ENCODE data around the gene GLUL.
A peak's percentile ranks its signal among the peaks of the same experiment; 100 is the strongest.
"Not testable (repeated sequence)": the region's sequence is repeated elsewhere in the genome, so short reads cannot be mapped to it uniquely, and the experiment has no call there.

The GLUL gene

DNA sequence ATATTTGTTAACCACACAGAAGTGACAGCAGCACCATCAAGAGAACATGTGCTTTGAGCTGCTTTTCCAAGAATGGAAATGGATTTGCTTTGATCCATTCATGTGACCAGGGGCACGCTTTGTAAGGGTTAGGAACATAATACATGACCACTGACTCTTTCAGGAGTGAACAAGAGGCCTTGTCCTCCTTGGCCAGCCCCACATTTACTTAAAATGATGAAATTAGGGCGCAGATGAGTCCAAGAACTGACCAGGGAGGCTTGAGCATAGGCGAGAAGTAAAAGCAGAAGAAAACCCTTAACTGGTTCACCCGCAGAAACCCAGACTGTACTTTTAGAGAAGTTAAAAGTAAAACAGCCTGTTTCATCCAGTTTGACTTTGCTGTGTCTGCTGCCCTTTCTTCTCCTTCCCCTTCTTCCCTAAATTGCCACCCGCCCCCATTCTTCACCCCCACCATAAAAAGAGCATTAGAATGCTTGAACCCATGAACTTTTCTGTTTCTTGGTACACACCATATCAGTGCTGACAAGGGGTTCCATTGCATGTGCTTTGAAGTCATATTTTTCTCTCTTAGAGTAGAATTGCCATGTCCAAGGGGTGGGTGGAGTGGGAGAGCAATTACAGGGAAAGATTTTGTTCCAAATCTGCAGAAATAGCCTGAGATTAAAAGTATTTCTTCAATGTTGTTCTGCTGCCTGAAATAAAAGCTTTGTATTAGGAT, 2.6 kb upstream of the GLUL start:
- DNase-seq (ENCODE audit: low spot score), result no peak

DNA sequence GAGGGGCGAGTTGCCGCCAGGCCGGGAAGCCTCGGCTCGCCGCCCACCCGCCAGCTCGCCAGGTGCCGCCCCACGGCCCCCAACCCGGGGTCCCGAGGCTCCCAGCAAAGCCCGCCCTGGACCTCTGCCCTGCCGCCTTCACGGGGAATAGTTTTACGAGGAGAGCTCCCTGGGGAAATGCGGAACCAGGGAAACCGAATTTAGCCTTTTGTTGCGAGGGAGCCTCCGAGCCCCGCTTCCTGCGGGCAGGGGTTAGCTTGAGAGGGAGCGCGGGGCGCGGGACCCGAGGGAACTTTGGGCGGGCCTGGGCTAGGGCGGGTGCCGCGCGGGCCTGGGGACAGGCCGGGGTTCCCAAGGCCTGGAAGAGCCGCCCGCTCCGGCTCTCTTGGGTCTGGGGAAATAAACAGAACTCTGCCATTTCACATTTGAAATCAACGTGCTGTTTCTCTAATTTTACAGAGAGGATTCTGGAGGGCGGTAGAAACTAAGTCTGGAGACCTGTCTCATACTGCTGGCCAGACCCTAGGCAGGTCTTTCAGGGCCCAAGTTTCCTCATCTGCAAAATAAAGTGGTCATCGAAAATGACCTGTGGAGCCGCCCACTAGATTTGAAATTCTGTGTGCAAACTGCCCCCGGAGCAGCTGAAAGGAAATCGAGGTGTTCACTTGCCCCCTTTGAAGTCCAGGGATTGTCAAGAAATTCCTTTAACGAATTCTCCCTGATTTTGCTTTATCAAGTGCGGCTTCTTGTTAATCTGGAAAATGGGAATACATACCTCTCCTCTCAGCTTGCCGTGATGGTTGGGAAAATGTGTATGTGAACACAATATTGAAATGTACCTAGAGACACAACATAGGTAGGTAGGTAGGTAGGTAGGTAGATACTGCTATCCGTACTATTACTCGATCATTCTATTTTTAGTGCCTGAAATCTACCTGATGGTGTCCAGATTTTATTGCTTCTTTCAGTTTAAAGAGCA, 749 bp upstream of the GLUL start:
- peak; percentile 15 for DNase-seq (ENCODE audit: low spot score)

- DNase-seq (ENCODE audit: low spot score), result no peak
These were observed 595 bp downstream of the GLUL start for GRCh38 chr1:182391028-182391361.

DNA sequence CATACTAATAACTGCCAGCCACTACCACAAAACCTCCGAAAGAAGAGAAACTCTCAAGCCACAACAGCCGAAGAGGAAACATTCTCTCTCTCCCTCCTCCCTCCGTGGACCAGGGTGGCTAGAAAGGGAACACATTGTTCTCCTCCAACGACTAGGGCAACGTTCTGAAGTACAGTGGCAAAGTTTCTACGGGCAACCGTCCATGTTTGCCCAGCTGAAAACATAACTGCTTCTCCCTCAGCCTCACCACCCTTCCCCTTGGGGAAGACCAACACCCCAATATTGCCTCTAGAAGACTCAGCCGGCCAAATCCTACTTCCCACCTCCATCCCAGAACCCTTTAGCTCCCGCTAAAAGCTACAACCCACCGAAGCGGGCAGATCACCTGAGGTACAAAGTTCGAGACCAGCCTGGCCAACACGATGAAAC, 2.0 kb downstream of the GLUL start:
- DNase-seq (ENCODE audit: low spot score), result no peak

DNA sequence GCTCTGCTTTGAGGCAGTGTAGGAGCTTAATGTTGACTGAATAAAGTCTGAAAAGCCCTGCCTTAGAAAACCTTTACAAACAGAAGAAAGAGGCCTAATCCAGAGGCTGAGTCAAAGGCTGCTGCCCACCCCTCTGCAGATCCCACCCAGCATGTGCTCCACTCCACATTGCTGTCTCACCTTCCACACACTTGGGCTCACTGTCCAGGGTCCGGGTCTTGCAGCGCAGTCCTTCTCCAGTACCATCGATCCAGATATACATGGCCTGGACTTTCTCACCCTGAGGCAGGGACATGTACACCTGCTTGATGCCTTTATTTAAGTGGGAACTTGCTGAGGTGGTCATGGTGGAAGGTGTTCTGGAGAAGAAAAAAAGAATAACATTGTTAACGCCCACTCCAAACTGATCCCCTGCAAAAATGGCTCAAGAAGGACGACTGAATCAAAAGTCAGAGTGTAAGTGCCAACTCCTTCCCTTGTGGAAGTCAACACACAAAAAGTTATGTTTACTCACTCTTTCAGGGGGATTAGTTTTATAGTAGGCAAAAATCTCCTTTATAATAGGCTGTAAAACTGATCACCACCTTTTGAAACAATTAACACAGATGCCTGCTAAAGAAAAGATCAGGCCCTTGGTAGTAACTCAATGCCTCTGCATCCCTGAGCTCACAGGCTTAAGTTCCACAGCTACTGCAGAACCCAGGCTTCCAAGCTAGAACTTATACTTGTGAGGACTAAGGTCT, 3.0 kb downstream of the GLUL start:
- DNase-seq (ENCODE audit: low spot score), result no peak

GRCh38 chr1:182387566-182387965, 4.0 kb downstream of the GLUL start:
- no peak for DNase-seq (ENCODE audit: low spot score)

DNA sequence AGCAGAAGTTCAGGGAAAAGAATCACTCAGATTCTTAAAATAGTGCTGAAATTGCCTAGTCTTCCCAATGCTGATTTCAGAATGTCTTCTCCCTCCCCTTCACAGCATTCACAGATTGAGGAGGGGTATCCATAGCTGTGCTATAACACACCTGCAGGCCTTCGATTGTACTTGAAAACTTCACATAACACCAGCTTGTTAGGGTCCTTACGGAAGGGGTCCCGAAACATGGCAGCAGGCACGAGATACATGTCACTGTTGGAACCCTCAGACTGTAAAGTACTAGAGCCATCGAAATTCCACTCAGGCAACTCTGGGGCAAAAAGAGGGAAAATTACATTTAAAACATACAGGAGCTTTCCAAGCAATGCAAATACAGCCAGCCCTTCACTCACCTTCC, 4.6 kb downstream of the GLUL start:
- DNase-seq (ENCODE audit: low spot score), result no peak

GRCh38 chr1:182385885-182386853, 5.4 kb downstream of the GLUL start:
- no peak for DNase-seq (ENCODE audit: low spot score)

- DNase-seq (ENCODE audit: low spot score), result no peak
These were observed 7.1 kb downstream of the GLUL start for GRCh38 chr1:182384387-182384960.

GRCh38 chr1:182383934-182384333, 7.7 kb downstream of the GLUL start:
- DNase-seq (ENCODE audit: low spot score), result no peak

GRCh38 chr1:182383037-182383661, 8.4 kb downstream of the GLUL start:
- DNase-seq (ENCODE audit: low spot score), result no peak

- DNase-seq (ENCODE audit: low spot score), result no peak
These were observed 9.4 kb downstream of the GLUL start for GRCh38 chr1:182381962-182382819.

GRCh38 chr1:182380199-182380598, 11.4 kb downstream of the GLUL start:
- DNase-seq (ENCODE audit: low spot score), result no peak

DNA sequence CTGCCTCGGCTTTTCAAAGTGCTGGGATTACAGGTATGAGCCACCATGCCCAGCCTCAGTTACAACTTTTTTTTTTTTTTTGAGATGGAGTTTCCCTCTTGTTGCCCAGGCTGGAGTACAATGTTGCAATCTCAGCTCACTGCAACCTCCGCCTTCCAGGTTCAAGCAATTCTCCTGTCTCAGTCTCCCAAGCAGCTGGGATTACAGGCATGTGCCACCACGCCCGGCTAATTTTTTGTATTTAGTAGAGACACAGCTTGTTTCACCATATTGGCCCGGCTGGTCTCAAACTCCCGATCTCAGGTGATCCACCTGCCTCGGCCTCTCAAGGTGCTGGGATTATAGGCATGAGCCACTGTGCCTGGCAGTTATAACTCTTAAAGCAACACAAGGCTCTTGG, 11.8 kb downstream of the GLUL start:
- not testable (repeated sequence) for DNase-seq (ENCODE audit: low spot score)

DNA sequence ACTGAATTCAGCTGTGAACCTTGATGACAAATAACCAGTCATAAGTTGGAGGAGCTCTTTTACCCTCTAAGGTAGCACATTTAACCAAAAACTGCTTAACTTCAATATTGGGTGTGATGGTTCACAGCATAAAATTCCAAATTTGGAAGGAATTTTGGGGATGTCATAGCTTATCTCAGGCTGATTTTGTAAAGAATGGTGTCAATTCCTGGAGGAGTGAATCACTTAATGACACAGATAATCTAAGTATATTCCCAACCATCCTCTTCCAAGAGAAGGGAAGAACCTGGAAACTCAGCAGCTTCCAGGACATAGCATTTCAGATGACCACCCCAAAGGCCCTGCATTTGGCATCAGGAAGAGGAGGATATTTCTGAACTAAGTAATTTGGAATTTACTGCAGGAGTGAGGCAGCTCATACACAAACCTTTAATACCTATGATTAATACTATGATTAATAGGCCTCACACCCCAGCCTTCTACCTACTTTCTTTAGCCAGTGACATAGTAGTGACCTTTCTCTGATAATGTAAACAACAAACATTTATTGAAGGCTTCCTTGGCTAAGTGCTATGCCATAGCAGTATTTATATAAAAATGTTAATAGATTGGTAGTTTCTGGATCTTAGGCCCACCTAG, 14.5 kb downstream of the GLUL start:
- DNase-seq (ENCODE audit: low spot score), result no peak

DNA sequence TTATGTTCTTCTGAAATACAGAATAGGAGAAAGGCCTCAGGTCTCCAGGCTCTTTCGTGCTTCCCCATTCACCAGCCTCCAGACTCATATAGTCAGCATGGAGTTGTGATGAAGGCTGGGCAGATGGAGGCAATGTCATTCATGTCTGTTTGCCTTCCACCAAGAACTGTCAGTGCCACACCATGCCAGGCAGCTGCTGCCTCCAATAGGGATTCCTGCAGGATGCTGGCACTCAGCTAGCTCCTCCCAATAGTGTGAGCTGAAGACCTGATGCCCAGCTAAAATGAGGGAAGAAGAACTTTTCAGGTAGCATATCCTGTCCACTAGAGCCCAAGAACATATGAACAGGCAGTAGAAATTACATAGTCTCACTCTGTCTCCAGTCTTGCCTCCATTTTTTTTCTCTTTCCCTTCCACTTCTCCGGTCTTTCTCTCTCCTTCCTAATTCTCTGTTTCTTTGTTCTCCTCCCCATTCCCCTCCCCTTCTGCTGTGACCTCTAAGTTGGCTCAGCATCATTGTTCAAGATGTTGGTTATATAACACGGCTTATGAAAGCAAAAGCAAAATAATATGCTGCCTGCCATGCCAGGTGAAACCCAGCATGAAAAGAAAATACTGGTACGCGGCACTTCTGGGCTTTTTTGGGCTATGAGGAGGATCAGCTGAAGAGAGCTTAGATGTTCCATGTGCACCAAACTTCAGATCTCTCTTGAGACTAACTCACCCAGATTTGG, 17.3 kb downstream of the GLUL start:
- DNase-seq (ENCODE audit: low spot score), result no peak

DNA sequence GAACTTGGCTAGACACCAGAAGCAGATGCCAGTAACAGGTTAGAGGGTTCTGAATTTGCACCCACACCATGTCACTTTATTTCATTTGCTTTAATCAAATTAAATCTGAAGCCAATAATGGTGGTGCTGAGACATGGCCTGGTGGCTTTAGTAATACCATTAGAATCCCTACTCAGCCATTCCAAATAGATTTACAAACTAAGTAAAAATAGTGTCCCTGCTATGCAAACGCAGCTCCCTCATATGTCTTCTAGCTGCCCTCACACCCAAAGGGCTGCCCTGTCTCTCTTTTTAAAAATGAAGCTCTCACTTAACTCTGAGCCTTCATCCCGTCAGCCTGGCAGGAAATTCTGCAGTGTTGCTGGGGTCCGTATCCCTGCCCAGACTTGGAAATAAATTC, 21.1 kb downstream of the GLUL start:
- DNase-seq (ENCODE audit: low spot score), result no peak

- DNase-seq (ENCODE audit: low spot score), result no peak
These were observed 22.7 kb downstream of the GLUL start for GRCh38 chr1:182368903-182369302.

All from HuH-7.5 (cell line).